HG03108 (cell line): ENCODE data around the gene DEFB127.
"Not testable (repeated sequence)": the region's sequence is repeated elsewhere in the genome, so short reads cannot be mapped to it uniquely, and the experiment has no call there.

Experiments
- ATAC-seq: cut with Tn5 transposase; IDR thresholded peaks from one replicate; pipeline ENCODE4 v1.9.1; 2021; ENCODE audit warnings: moderate library complexity; ENCODE audit not compliant: unreplicated experiment

Gene DEFB127

GRCh38 chr20:157154-157553, at the start of gene DEFB127:
TSS of gene DEFB127 (plus strand) at chr20:157454. CDS start at chr20:157545, 91 bp downstream.
- ATAC-seq: no peak

- no peak for ATAC-seq
Measured at GRCh38 chr20:112396-112795, 44.9 kb upstream of the DEFB127 start.

GRCh38 chr20:117518-117917, 39.7 kb upstream of the DEFB127 start:
- ATAC-seq: no peak

- not testable (repeated sequence) for ATAC-seq
Measured at GRCh38 chr20:129786-130323, 27.4 kb upstream of the DEFB127 start.

- ATAC-seq: no peak
Measured at GRCh38 chr20:137668-138490, 19.4 kb upstream of the DEFB127 start.

- ATAC-seq: no peak
Measured at GRCh38 chr20:142290-142689, 15.0 kb upstream of the DEFB127 start, which contains the start of gene DEFB126. TSS of gene DEFB126 (plus strand) at chr20:142590. CDS start at chr20:142629, 39 bp downstream.

GRCh38 chr20:145877-146276, 11.4 kb upstream of the DEFB127 start:
- ATAC-seq: no peak

GRCh38 chr20:152131-152530, 5.1 kb upstream of the DEFB127 start:
- no peak for ATAC-seq

GRCh38 chr20:164618-165017, 7.4 kb downstream of the DEFB127 start:
- no peak for ATAC-seq

GRCh38 chr20:168876-169275, 11.6 kb downstream of the DEFB127 start:
- ATAC-seq: no peak

- no peak for ATAC-seq
Measured at GRCh38 chr20:184288-184687, 27.0 kb downstream of the DEFB127 start.

- ATAC-seq: no peak
Measured at GRCh38 chr20:187733-188132, 30.5 kb downstream of the DEFB127 start.

- ATAC-seq: no peak
Measured at GRCh38 chr20:189611-190010, 32.4 kb downstream of the DEFB127 start, which contains the start of gene DEFB128. TSS of gene DEFB128 (minus strand) at chr20:189711. CDS start at chr20:189623, 88 bp downstream.

- no peak for ATAC-seq
Measured at GRCh38 chr20:198225-198624, 41.0 kb downstream of the DEFB127 start.

GRCh38 chr20:199996-200395, 42.7 kb downstream of the DEFB127 start:
- no peak for ATAC-seq

GRCh38 chr20:203630-204029, 46.4 kb downstream of the DEFB127 start:
- not testable (repeated sequence) for ATAC-seq
